ENCODE data around the gene SCYL1.
A peak's percentile ranks its signal among the peaks of the same experiment; 100 is the strongest.

SCYL1 gene

DNA sequence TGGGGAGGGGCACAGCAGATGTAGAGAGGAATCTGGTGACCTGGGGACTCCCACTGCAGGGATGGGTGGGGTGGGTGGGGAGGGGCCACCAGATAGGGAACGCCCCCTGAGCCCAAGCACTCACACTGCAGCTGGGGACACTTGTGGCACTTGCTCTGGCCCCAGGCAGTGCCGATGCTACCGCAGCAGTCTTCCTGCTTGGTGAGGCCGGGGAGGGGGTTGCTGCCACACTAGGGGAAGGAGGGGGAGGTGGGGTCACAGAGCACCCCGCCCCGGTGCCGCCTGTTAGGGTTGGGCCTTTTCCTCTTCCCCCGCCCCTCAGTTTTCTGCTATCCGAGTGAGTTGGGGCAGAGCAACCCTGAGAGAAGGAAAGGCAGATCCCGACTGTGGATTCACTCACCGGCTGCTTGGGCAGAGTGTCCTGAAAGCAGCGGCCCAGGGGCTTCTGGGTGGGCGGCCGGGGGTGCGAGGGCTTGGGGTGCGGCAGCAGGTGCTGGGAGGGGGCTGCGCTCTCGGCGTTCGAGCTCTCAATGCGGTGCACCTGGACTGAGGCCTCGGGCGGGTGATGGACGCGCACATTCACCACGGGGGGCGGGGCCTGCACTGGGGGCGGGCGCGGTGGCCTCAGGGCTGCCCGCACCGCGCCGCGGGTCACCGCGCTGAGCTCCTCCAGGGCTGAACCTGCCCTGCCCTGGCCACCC lies 28.6 kb downstream of the SCYL1 start:
- DNase-seq (ENCODE audit: extremely low read depth, low read depth) = no peak

DNA sequence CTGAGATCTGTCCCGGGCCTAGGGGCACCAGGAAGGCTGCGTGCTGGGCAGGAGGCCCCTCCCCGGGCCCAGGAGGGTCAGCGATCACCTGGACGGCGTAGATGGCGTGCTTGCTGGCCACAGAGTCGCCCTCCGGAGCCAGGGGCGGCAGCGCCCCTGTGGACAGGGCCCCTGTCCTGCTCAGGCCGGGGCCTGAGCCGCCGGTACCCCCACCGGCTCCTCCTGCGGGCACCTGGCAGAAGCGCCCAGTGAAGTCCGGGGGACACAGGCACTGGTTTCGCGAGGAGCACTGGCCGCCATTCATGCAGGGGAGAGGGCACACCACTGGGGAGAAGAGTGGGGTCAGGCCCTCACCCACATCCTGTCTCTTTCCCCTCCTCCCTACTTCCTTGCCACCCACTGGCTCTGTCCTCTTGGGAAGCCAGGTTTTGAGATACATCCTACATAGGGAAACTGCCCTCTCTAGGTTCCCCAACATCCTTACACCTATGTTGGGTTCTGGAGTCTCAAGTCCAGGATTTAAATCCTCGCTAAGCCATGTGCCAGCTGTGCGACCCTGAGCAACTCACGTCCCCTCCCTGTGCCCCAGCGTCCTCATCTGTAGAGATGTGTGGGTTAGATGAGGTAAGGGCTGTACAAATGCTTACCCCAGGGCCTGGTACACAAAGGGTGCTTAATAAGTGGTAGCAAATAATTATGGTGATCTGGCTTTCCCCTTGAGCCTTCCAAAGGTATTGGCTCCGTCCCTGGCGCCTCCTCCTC lies 29.4 kb downstream of the SCYL1 start:
- TF ChIP-seq, protein P1, sequence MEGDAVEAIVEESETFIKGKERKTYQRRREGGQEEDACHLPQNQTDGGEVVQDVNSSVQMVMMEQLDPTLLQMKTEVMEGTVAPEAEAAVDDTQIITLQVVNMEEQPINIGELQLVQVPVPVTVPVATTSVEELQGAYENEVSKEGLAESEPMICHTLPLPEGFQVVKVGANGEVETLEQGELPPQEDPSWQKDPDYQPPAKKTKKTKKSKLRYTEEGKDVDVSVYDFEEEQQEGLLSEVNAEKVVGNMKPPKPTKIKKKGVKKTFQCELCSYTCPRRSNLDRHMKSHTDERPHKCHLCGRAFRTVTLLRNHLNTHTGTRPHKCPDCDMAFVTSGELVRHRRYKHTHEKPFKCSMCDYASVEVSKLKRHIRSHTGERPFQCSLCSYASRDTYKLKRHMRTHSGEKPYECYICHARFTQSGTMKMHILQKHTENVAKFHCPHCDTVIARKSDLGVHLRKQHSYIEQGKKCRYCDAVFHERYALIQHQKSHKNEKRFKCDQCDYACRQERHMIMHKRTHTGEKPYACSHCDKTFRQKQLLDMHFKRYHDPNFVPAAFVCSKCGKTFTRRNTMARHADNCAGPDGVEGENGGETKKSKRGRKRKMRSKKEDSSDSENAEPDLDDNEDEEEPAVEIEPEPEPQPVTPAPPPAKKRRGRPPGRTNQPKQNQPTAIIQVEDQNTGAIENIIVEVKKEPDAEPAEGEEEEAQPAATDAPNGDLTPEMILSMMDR (IDR thresholded peaks at IDR 0.05; ENCODE audit: low read depth, low read length, missing control alignments) = no peak

More for the DNA sequence above, 28.6 kb downstream of the SCYL1 start:
- TF ChIP-seq, protein P1 (IDR thresholded peaks at IDR 0.05; ENCODE audit: low read depth, low read length, missing control alignments) = no peak
- H3K4me3 ChIP-seq (replicated peaks; ENCODE audit: low read depth, low read length) = no peak overlapping the region

DNA sequence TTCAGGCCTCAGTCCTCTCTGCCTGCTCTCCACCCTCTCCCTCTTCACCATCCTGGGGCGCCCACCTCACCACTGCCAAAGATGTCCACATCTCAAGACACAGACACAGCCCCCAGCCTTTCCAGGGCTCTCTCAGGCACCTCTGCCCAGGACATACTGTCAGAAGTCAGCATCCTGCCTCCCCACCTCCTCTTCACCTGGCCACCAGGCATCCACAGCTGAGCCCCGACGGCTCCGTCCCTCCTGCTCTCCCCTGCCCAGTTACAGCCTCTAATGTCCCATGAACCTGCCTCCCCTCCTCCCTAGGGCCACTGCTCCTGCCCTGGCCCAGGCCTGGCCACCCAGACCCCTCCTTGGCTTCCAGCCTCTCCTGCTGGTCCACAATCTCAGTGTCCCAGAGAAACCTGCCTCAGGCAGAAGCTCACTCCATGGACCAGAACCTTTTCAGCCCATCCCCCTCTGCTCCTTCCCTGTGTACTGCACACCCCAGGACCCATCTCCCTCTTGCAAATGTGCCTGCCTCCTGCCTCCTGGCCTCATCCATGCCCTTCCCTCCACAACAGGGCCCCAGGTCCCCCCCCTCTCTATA lies 30.1 kb downstream of the SCYL1 start:
- no peak overlapping the region for H3K4me3 ChIP-seq (replicated peaks; ENCODE audit: low read depth, low read length)
- DNase-seq (ENCODE audit: extremely low read depth, low read depth) = no peak
- TF ChIP-seq, protein P1 (IDR thresholded peaks at IDR 0.05; ENCODE audit: low read depth, low read length, missing control alignments) = no peak

More for the DNA sequence above, 29.4 kb downstream of the SCYL1 start:
- no peak overlapping the region for H3K4me3 ChIP-seq (replicated peaks; ENCODE audit: low read depth, low read length)
- DNase-seq (ENCODE audit: extremely low read depth, low read depth) = no peak

DNA sequence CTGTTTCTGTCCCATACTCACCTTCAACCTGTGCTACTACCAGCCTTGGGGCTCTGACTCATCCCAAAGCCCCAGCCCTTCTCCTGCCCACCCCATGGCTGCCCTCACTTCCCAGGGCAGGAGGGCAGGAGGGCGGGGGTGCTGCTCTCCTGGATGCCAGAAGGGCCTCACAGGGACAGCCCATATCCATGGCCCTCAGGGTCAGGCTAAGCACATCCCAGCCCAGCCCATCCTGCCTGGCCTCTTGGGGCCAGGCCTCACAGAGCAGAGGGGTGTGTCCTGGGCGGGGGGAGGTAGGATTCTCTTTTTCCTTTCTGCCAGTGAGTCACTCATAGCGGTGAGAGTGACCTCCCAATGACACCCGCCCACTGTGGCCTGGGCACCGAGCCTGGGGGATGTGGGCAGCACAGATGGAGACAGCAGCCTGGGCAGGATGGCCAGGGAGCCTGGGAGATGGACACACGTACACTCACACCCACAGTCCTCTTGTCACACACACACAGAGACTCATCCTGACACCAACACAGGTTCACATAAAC lies 30.9 kb downstream of the SCYL1 start:
- H3K4me3 ChIP-seq (replicated peaks; ENCODE audit: low read depth, low read length) = 0 out of 2 replicates have a peak overlapping the region, but pooled peaks have one; percentile 56
- TF ChIP-seq, protein P1 (IDR thresholded peaks at IDR 0.05; ENCODE audit: low read depth, low read length, missing control alignments) = no peak
- no peak for DNase-seq (ENCODE audit: extremely low read depth, low read depth)

- no peak for DNase-seq (ENCODE audit: extremely low read depth, low read depth)
- peak overlapping the region; percentile 56 for H3K4me3 ChIP-seq (replicated peaks; ENCODE audit: low read depth, low read length)
- TF ChIP-seq, protein P1 (IDR thresholded peaks at IDR 0.05; ENCODE audit: low read depth, low read length, missing control alignments) = no peak
Observed at GRCh38 chr11:65556470-65557279, 31.8 kb downstream of the SCYL1 start.

Measured in HFF-Myc (cell line).